Left renal pelvis (tissue), 4 donors: ENCODE results near the gene NDRG2. TPM values are rescaled to one million over a fixed set of nuclear protein-coding genes. Genes with fewer than 3 reads are reported as not detected.
A peak's percentile ranks its signal among the peaks of the same experiment; 100 is the strongest.

ENCODE experiments used
- DNase-seq, 4 donors: peaks; one replicate each; pipeline ENCODE4 v3.0.0-alpha.2; 2013; ENCODE audit warnings: low read depth in 4 of 4, low spot score in 3 of 4
- polyA plus RNA-seq, 4 donors: library from polyadenylated mRNA; unstranded; fragments of 120-200 nt; gene quantifications; one replicate each; pipeline ENCODE4 v1.2.1, GENCODE V29; 2013; ENCODE audit not compliant: insufficient read length in 4 of 4

Gene NDRG2
- polyA plus RNA-seq, 4 donors = 85.9 to 169 (median 163) TPM

DNA sequence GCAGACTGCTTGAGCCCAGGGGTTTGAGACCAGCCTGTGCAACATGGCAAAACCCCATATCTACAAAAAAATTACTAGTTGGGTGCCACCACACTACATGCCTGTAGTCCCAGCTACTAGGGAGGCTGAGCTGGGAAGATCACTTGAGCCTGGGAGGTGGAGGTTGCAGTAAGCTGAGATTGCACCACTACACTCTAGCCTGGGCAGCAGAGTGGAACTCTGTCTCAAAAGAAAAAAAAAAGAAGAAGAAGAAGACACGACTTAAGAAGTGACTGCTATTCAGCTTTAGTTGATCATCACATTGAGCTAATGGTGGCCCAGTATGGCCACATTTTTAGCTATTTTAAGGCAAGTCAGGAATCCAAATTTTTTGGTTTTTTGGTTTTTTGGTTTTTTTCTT, 44.0 kb downstream of the NDRG2 start:
- DNase-seq = no peak

DNA sequence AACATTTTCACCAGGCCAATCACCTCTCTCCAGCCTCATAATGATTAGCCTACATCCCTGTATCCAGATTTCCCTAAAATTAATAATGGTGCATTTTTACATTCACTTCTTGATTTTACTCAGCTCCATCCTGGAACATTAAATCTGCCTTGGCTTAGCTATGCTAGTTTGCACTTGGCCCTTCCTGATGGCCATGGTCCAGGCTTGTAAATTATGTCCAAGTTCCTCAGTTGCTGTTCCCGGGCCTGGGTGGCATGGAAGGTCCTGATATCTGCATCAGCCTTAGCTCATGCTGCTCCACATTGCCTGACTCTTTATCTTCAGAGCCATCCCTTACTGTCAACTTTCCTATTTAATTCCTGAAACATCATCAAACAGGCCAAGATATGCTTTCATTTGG, 46.2 kb downstream of the NDRG2 start:
- DNase-seq = no peak

DNA sequence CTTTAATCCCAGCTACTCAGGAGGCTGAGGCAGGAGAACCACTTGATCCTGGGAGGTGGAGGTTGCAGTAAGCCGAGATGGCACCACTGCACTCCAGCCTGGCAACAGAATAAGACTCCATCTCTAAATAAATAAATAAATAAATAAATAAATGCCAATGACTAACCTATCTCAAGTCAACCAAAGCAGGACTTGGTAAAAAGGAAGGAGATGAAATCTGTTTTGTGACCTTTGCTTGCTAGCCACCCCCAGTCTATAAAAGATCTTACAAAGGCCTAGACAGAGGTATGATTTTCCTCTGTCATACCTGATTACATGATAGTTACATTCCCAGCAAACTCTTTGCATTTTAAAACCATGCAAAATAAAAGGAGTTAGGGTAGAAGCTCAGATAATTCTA, 48.6 kb downstream of the NDRG2 start:
- DNase-seq = no peak

DNA sequence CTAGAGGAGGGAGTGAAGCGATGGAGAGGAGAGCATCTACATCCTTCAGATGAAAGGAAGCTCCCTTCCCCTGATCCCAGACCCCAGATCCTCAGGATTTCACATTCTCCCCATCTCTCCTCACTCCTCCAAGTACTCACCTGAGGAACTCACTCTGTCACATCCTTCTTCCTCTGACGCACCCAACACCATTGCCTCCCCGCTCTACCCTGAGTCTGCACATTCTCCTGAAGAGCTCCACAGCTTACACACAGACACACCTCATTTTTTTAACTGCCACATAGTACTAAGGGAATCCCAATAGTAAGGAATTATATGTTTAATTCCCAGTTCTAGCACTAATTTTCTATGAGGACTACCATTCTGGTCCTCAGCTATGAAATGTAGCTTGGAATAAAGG, 51.4 kb downstream of the NDRG2 start:
- no peak for DNase-seq

DNA sequence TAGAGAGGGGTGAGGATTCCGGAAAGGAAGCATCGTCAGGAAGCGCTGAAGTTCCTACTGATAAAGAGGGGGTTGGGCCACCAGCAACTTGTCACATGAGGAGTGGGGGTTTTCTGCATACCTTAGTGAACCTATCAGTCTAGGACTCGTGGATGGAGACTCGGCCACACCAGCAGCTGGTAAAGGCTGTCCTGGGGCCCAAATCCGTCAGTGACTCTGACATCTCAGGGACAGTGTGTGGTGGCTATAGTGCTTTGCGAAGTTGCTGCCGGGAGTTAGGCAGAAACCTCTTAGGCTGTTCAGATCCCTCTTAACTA, 53.2 kb downstream of the NDRG2 start:
- no peak for DNase-seq

DNA sequence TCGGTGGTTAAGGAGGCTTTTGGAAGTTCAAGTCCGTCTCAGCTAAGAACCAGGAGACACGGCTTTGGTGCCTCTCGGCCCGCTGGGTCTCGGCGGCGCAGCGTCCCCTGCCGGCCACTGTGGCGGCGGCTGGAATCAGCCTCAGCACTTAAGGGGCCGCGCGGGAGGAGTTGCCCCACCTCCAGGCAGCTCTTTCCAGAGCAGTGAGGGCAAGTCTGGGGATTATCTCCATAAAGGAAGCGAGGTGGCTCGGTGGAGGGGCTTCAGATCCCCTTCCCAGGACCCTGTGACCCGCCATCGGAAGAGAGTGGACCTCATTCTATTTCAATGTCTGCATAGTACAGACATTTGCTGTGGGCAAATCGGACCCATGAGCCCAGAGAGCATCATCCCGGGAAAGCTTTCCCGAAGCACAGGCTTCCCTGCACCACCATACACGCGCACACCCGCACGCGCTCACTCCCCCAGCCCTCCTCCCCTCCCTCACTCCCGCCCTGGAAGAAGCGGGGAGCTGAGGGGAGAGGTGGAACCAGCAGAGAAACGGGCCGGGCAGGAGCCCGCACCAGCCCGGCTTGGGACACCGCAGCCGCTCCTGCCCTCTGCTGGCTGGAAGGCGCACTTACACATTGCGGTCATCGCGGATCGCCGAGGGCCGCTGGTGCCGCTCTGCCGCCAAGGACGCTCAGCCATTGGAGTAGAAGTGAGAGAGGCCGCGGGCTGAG, 53.7 kb downstream of the NDRG2 start:
- DNase-seq = peak; percentile 69 to 73 (median 70)

DNA sequence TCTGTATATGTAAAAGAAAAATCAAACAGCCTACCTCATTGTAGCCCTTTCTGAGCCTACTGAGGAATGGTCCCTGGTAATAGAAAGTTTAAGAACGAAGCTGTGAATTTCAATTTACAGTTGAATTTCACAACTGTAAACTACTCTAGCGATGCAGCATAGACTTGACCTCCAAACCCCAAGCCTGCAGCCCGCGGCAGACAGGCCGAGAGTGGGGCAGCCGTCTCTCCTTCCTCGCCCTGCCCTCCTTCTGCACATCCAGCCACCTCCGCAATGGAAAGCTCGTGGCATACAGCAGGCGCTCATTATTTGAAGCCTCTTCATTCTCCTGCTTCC, 54.2 kb downstream of the NDRG2 start:
- no peak for DNase-seq

DNA sequence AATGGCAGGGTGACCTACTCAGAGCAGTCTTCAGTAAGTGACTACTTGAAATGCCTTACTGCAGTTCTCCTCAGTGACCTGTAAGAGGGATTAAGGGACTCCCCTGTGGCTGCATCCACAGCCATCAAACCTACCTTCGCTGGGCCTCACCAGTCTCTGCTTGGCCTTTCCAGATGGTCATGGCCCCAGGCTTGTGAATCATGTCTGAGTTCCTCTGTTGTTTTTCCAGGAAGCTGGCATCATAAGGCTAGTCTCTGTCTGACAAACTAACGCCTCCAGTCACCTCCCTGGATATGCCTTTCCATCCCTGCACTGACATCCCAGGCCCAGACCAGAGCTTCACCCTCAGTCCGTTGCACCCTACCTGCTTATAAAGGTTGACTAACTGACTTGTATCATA, 55.5 kb downstream of the NDRG2 start:
- DNase-seq = no peak

Other genes with a start within 250 kb of the NDRG2 start
- gene RNASE6, start 243.8 kb downstream of the NDRG2 start, polyA plus RNA-seq = 1 to 10 TPM; 5.5 to 9.3 (median 8.2) TPM
- 100 to 1,000 TPM; 154 to 359 (median 175) TPM for gene RNASE1, start 222.2 kb downstream of the NDRG2 start, polyA plus RNA-seq
- under 1 TPM; 0.34 to 0.85 (median 0.60) TPM for gene RNASE3, start 133.7 kb downstream of the NDRG2 start, polyA plus RNA-seq
- gene RNASE2, start 69.6 kb downstream of the NDRG2 start, polyA plus RNA-seq = 1 to 10 TPM in 2 of 4 donors, under 1 TPM in 2; 0.86 to 1.7 (median 1.1) TPM
- gene METTL17, start 35.1 kb downstream of the NDRG2 start, polyA plus RNA-seq = 100 to 1,000 TPM in 1 of 4 donors, 10 to 100 TPM in 3; 63.6 to 119 (median 88.0) TPM
- 1 to 10 TPM in 3 of 4 donors, not detected in 1; 1.6 to 2.8 (median 2.5) TPM for gene SLC39A2, start 25.8 kb downstream of the NDRG2 start, polyA plus RNA-seq
- gene TPPP2, start 5.2 kb upstream of the NDRG2 start, polyA plus RNA-seq = 1 to 10 TPM in 3 of 4 donors, under 1 TPM in 1; 0.08 to 4.4 (median 2.7) TPM
- under 1 TPM in 3 of 4 donors, not detected in 1; 0.44 to 0.95 (median 0.52) TPM for gene RNASE13, start 9.7 kb upstream of the NDRG2 start, polyA plus RNA-seq
- gene RNASE7, start 17.3 kb upstream of the NDRG2 start, polyA plus RNA-seq = under 1 TPM in 3 of 4 donors, not detected in 1; 0.54 to 0.63 (median 0.55) TPM
- gene RNASE8, start 32.8 kb upstream of the NDRG2 start, polyA plus RNA-seq = not detected
- 10 to 100 TPM; 65.7 to 87.7 (median 73.2) TPM for gene ARHGEF40, start 45.2 kb upstream of the NDRG2 start, polyA plus RNA-seq
- gene ZNF219, start 73.6 kb upstream of the NDRG2 start, polyA plus RNA-seq = 10 to 100 TPM; 15.8 to 38.4 (median 22.6) TPM
- 1 to 10 TPM in 2 of 4 donors, under 1 TPM in 2; 0.27 to 1.6 (median 1.2) TPM for gene TMEM253, start 76.0 kb upstream of the NDRG2 start, polyA plus RNA-seq
- under 1 TPM in 2 of 4 donors, not detected in 2; 0.03 to 0.06 TPM for gene OR5AU1, start 131.0 kb upstream of the NDRG2 start, polyA plus RNA-seq
- 1,000 to 10,000 TPM in 1 of 4 donors, 100 to 1,000 TPM in 3; 632 to 1,044 (median 906) TPM for gene HNRNPC, start 244.4 kb upstream of the NDRG2 start, polyA plus RNA-seq